ENCODE measurements around the gene DRGX.

The DRGX gene

GRCh38 chr10:49361178-49361554, 34.7 kb downstream of the DRGX start:
- no peak for DNase-seq

DNA sequence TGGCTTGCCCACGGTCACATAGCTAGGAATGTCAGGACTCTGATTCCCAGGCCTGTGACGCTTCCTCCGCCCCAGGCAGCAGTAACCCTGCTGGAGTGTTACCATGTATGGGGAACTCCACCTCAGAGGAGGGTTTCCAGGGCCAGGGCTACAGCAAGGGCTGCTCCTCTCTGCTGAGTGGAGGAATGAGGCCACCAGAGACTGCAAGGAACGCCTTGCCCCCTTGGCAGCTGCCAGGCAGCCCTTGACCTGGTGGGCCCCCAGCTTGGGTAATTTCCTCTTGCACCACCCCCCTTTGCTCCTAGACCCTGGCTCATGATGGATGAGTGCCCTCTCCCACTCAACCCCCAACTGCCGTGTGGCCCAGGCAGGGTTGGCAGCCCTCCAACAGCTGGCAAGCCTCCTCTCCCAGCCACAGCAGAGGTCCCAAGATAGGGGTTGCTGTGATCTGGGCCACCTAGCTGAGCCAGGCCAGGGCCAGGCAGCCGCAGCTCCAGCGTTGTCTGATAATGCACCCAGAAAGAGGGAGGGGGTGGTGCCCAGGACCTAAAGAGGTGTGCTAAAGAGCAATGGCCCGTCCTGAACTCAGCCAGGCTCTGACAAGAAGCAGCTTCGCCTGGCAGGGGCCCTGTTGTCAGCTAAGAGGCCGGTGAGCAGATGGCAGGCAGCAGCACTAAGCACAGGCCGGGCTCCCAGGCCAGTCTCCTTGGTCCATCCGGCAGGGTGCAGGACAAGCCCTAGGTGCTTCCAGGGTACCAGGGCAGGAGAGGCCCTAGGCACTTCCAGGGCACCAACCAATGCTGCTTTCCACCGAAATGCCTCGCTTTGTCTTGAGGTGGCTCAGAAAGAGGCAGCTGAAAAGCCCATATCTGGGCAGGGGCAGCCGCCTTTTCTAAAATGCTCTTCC, 35.4 kb downstream of the DRGX start:
- no peak for DNase-seq

- no peak for DNase-seq
Measured at GRCh38 chr10:49359349-49360270, 36.3 kb downstream of the DRGX start.

- DNase-seq: no peak
Measured at GRCh38 chr10:49357910-49358309, 38.0 kb downstream of the DRGX start.

- no peak for DNase-seq
Measured at GRCh38 chr10:49356944-49357343, 38.9 kb downstream of the DRGX start.

- DNase-seq: no peak
Measured at GRCh38 chr10:49356181-49356580, 39.7 kb downstream of the DRGX start.

DNA sequence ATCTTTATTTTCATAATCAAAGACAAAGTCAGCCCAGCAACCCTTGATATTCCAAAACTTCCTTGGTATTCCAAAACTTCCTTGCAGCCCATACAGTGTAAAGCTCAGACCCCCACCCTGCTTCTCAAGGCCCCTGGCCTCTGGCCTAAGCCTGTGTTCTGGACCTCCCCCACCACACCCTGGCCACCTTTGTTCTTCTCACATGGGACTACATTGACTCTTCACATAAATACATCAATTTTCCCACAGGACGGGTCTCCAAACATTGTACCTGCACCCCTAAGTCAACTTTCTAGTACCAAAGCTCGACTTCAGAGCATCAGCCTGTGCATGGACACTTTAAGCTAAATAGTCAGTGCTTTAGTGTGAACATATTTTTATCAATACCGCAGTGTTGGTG, 40.7 kb downstream of the DRGX start:
- no peak for DNase-seq

DNA sequence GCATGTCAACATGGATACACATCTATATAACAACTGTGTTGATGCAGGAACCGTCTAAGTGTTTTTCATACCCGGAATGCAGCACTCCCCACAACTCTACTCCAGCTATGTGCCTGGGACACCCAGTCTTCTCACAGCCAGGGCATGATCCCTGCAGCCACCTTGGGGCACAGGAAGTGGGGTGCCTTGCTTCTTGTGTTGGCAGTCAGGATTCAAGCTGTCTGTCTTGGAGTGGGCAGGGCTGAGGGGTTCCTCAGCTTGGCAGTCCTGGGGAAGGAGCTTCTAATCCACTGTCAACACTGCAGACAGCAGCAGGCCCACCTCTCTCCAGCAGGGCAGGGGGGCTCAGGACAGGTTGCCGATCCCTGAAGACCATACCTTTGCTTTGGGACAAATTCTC, 41.3 kb downstream of the DRGX start:
- DNase-seq: no peak

DNA sequence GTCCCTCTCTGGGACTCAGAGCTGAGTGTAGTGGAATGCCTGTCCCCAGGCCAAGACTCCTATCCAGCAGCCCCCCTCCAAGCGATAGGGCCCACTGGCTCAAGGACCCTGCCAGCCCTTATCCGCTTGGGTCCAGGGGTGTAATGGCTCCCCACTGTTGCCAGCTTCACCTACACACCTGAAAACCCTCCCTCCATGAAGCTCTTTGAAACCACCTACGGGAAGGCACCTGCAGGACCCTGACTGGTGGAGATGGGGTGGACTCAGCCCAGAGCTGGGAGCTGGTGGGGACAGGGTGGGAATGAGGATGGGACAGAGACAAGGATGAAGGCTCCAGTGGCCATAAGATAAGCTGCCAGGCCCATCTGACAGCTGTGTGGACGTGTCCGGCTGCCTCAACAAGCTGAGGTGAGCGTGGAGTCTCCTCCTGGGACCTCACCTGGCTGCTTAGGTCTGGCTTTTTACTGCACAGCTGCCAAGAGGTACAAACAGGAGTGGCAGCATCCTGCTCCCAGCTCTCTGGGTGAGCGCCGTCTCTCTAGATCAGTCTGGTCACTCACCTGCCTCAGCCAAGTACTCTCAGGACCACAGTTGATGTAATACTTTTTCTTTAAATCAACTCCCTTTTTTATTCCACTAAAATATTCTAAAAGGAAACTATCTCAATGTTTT, 41.9 kb downstream of the DRGX start:
- no peak for DNase-seq

GRCh38 chr10:49353026-49353894, 42.6 kb downstream of the DRGX start:
- no peak for DNase-seq

GRCh38 chr10:49352323-49352722, 43.6 kb downstream of the DRGX start:
- no peak for DNase-seq

GRCh38 chr10:49351669-49352068, 44.2 kb downstream of the DRGX start:
- no peak for DNase-seq

DNA sequence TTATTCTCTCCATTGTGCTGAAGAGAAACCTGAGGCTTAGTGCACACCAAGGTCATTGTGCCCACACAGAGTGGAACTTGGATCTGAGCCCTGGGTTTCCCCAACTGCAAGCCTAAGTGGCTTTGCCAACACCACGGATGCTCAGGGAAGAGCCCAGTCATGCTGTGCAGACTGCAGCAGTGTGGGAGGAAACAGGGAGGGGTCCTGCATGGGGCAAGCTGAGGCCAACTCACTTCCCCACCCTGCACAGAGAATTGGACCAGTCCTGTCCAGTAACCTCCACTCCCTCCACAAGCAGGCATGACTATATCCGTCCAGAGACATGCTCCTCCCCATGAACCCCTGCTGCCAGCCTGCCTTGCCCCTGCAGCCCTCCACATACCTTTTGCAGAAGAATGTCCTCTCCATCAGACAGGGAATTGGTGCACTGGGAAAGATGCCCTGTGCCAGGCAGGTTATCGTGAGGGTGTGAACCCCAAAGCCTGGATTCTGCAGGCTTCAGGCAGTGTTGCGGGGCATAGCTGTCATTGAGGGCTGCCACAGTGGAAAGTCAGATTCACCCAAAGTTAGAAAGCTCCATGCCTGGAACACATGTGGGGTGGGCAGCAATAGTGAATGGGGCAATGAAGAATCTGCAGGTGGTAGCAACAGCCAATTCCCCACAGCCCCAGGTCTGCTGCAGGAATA, 44.9 kb downstream of the DRGX start:
- no peak for DNase-seq

DNA sequence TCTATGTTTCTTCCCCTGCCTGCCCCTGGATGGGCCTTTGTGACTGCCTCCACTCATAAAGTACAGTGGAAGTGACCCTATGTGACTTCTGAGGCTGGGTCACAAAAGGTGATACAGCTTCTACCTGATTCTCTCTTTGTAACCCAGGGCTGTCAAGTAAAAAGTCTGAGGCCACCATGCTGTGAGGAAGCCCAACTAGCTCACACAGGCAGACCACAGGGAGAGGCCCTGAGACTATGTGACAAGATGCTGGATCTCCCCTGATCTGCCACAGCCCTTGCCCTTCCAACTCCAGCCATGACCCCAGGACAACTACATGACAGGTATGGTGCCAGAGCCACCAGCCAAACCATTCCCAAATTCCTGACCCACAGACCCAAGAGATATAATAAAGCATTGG, 45.8 kb downstream of the DRGX start:
- DNase-seq: no peak

GRCh38 chr10:49349390-49349789, 46.5 kb downstream of the DRGX start:
- no peak for DNase-seq

- DNase-seq: no peak
Measured at GRCh38 chr10:49348593-49348992, 47.3 kb downstream of the DRGX start.

GRCh38 chr10:49347827-49348226, 48.1 kb downstream of the DRGX start:
- no peak for DNase-seq

GRCh38 chr10:49347342-49347741, 48.5 kb downstream of the DRGX start:
- DNase-seq: no peak

DNA sequence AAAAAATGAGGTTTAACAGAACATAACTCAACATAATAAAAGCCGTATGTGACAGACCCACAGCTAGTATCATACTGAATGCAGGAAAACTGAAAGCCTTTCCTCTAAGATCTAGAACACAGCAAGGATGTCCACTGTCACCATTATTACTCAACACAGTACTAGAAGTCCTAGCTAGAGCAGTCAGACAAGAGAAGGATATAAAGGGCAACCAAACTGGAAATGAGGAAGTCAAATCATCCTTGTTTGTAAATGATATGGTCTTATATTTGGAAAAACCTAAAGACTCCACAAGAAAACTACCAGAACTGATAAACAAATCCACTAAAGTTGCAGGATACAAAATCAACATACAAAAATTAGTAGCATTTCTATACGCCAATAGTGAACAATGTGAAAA, 51.0 kb downstream of the DRGX start:
- DNase-seq: no peak

DNA sequence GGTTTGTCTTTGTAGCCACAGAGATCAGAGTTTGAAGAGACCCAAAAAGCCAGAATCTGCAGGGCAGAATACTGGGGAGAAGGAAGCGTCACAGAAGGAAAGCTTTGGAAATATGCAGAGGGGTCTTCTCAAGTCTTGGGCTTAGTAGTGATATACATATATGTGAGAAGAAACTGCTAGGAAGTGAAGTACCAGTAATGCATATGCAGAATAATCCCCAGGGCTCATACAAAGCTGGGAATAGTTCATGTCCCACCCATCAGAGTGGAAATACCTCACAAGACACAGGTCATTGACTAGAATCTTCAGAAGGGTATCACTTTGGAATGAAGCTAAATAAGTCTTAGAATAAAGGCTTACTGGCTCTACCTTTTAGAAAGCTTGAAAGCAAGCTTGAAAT, 57.3 kb downstream of the DRGX start:
- no peak for DNase-seq

- DNase-seq: no peak
Measured at GRCh38 chr10:49335364-49335972, 60.4 kb downstream of the DRGX start.
